Measurements from ENCODE around the gene AP4M1.

DNA sequence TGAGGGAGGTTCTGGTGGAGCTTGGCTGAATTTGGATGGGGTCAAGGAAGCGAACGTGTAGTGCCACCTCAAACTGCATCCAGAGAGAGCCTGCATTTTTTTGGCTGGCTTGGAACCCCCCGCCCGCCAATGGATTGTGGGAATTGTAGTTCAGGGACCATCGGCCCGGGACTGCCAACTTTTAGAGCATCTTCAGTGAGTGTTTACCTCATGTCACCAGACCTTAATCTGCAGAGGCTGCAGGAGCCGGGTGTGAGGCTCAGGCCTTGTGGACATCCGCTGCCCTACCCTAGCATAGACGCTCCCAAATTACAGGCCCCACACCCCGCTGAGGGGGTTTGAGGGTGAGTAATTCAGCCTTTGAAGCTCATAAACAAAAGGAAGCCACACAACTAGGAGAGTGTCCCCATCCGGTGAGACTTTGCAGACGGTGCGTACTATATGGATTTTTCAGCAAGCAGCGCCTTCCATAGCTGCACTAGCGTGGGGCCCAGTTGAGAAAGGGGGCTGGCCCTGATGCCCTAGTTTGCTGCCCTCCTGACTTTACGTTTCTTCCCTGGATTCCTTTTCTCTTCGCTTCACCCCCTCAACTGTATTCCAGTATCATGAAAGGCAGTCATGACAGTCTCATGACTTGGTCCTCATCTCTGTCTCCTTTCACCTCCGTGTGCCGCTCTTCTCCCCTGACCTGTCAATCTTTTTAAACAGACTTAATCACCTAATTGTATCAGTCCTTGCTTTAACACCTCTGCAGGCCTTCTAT is 18.7 kb downstream of the AP4M1 start:
- TF ChIP-seq CTCF (conservative IDR thresholded peaks at IDR 0.05) = no peak
- TF ChIP-seq ZFX (IDR thresholded peaks at IDR 0.05) = no peak
